LNCaP clone FGC (cell line): ENCODE results near the gene RAB3GAP2.
"Not testable (repeated sequence)": the region's sequence is repeated elsewhere in the genome, so short reads cannot be mapped to it uniquely, and the experiment has no call there.

Experiments used
- DNase-seq: peaks from one replicate; pipeline ENCODE4 v3.0.0-alpha.2; 2011; ENCODE audit warnings: low read depth
- H3K4me3 ChIP-seq: 2 replicates; pipeline ENCODE4 v1.5.1; 2011; ENCODE audit warnings: mild to moderate bottlenecking, low read depth, low read length, control low read depth
- CTCF ChIP-seq: IDR thresholded peaks from 2 replicates; pipeline ENCODE4 v1.5.1; 2012; ENCODE audit warnings: mild to moderate bottlenecking; ENCODE audit not compliant: control insufficient read depth, insufficient read depth; ENCODE audit errors: extremely low read depth

RAB3GAP2 gene

GRCh38 chr1:220239213-220239612 lies 33.0 kb downstream of the RAB3GAP2 start:
- no peak for TF ChIP-seq CTCF
- DNase-seq: no peak
- H3K4me3 ChIP-seq: no peak overlapping the region

- H3K4me3 ChIP-seq, DNase-seq: not testable (repeated sequence)
These were observed 36.0 kb downstream of the RAB3GAP2 start for GRCh38 chr1:220236278-220236677.

GRCh38 chr1:220235462-220235861 lies 36.8 kb downstream of the RAB3GAP2 start:
- no peak overlapping the region for H3K4me3 ChIP-seq
- DNase-seq: peak; percentile 84
- no peak for TF ChIP-seq CTCF

GRCh38 chr1:220233927-220234326 lies 38.3 kb downstream of the RAB3GAP2 start:
- H3K4me3 ChIP-seq: no peak overlapping the region
- TF ChIP-seq CTCF: no peak
- DNase-seq: no peak

- H3K4me3 ChIP-seq: no peak overlapping the region
- peak; percentile 32 for DNase-seq
- TF ChIP-seq CTCF: no peak
These were observed 42.5 kb downstream of the RAB3GAP2 start for GRCh38 chr1:220229771-220230170.

- TF ChIP-seq CTCF: no peak
- DNase-seq: no peak
- no peak overlapping the region for H3K4me3 ChIP-seq
These were observed 44.9 kb downstream of the RAB3GAP2 start for GRCh38 chr1:220227393-220227792.

- DNase-seq: peak; percentile 87
- no peak overlapping the region for H3K4me3 ChIP-seq
- TF ChIP-seq CTCF: no peak
These were observed 45.5 kb downstream of the RAB3GAP2 start for GRCh38 chr1:220226752-220227151.
